GM10266 (cell line): Measurements from ENCODE around the gene FRMD4B.
"Not testable (repeated sequence)": the region's sequence is repeated elsewhere in the genome, so short reads cannot be mapped to it uniquely, and the experiment has no call there.

ENCODE experiments used
- DNase-seq: peaks from one replicate; pipeline ENCODE4 v3.0.0; 2012; ENCODE audit errors: extremely low spot score
- TF ChIP-seq, protein P1 (sequence below): IDR thresholded peaks from 2 replicates; pipeline ENCODE4 v1.5.1; 2012; ENCODE audit warnings: mild to moderate bottlenecking, low read depth; ENCODE audit not compliant: control insufficient read depth, insufficient read depth; ENCODE audit errors: missing control alignments

The FRMD4B gene

DNA sequence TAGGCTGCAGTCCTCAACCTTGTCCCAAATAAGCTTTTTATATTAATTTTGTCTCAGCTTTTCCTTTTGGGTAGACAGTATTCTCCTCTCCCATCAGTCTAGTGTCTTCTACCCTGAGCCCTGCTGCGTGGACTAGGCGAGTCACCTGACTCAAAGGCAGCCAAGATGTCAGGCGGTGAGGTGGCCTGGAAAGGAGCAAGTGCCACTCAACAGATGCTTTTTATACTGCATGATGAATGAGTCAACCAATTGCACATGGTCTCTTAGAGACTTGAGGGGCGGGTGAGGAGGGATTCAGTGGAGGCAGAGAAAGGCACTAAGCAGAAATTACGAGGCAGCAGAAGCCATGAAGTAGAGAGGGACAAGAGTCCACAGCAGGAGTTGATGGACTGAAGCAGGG, 95.9 kb downstream of the FRMD4B start:
- TF ChIP-seq, protein P1, sequence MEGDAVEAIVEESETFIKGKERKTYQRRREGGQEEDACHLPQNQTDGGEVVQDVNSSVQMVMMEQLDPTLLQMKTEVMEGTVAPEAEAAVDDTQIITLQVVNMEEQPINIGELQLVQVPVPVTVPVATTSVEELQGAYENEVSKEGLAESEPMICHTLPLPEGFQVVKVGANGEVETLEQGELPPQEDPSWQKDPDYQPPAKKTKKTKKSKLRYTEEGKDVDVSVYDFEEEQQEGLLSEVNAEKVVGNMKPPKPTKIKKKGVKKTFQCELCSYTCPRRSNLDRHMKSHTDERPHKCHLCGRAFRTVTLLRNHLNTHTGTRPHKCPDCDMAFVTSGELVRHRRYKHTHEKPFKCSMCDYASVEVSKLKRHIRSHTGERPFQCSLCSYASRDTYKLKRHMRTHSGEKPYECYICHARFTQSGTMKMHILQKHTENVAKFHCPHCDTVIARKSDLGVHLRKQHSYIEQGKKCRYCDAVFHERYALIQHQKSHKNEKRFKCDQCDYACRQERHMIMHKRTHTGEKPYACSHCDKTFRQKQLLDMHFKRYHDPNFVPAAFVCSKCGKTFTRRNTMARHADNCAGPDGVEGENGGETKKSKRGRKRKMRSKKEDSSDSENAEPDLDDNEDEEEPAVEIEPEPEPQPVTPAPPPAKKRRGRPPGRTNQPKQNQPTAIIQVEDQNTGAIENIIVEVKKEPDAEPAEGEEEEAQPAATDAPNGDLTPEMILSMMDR, result no peak
- no peak for DNase-seq

DNA sequence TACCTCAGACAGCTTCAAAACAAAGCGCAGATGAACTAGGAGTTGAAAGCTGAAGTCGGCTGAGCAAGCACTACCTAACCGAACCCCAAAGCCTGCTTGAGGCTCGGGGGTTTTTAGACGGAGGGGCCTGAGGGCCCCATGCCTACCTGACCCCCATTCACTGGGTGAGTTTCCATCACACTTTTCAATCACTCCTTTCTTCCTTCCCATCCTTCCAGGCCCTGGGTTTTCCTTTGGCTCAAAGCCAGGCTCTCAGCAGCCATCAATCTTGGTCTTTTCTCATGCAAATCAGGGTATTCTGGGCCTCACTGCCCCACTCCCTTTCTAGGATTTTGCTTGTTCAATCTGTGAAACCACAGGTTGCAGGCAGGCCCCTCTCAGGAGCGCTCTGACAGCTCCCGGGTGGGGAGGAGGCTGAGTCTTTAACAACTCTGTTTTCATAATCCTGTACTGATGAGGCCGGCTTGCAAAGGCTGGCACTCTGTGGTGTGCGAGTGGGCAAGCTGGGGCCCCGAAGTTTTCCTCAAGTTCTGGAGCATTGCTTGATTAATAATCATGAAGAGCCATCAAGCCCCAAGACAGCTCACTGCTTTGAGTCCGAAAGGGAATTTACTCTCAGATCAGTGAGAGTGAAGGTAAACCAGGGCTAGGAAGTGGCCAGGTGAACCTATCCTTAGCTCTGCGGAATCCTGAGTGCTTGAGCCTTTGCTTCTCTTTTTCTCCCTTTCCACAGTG, 97.6 kb downstream of the FRMD4B start:
- TF ChIP-seq, protein P1, result no peak
- peak; percentile 21 for DNase-seq

DNA sequence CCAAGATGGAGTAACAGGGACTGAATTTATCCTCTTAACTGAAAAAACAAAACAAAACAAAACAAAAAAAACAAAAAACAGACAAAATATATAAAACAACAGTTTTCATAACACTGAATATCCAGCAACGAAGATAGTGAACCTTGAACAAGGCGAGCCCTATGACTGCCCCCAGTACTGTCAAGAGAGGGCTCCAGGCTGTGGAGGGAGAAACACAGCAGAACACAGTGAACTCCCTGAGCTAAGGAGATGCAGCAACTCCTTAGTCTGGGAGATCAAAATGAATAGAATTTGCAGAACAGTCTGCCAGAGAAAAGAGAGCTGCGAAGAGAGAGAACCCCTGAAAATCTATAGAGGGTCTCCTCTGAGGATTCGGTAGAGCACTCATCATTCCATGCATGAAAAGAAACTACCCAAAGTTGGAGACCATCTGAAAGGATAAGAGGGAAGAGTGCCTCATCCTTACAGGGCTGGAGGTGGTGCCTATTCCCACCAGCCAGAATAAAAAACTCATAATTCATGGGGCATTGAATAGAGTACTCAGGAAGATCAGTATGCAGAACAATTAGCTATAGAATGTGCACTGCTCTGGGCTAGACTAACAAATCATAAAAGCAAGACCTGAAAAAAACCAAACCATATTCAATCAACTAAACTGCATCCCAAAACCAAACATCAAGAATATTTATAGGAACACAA, 101.8 kb downstream of the FRMD4B start:
- no peak for DNase-seq

DNA sequence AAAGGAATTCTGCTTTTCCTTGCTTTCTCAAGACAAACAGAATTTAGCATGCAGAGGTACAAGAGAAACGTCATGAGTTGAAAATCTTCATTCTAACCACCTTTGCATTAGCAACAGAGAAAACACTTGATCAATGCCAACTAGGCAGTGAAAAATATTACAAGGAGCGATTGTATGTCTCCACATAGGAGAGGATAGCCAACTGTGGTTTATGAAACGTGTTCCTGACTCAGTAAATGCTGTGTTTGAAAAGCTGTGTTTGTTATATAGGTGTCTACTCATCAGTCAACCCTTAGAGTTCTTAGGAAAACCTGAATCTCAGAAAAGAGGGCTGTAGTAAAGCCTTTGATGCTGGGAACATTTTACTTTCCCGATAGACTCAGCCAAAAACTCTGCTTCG, 102.4 kb downstream of the FRMD4B start:
- TF ChIP-seq, protein P1, result no peak
- no peak for DNase-seq

More for the DNA sequence above, 101.8 kb downstream of the FRMD4B start:
- TF ChIP-seq, protein P1, result no peak

DNA sequence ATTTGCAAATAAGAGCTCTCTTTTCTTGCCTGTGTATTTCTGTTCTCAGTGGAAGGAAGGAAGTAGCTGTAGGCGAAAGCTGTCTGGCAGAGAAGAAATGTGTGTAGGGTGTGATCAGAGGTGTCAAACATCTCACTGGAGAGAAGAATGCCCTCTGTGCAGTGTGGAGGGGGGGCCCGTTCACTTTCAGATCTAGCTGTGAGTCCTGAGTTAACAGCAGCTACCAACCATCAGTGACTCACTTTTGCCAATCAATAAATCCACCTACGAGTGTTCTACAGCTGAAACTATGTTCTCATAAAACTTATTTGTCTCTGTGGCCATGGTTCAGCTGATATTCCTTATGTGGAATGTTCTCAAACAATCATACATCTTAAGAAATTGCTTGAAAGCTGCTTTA, 103.7 kb downstream of the FRMD4B start:
- TF ChIP-seq, protein P1, result no peak
- no peak for DNase-seq

DNA sequence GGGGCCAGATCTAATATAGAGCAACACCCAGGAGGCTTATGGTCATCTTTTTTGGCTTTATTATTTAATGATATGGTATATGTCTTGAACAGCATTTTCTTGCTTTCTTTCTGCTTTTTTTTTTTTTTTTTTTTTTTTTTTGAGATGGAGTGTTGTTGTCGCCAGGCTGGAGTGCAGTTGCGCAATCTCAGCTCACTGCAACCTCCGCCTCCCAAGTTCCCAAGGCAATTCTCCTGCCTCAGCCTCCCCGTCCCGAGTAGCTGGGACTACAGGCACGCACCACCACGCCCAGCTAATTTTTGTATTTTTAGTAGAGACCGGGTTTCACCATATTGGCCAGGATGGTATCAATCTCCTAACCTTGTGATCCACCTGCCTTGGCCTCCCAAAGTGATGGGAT, 108.5 kb downstream of the FRMD4B start:
- not testable (repeated sequence) for DNase-seq

DNA sequence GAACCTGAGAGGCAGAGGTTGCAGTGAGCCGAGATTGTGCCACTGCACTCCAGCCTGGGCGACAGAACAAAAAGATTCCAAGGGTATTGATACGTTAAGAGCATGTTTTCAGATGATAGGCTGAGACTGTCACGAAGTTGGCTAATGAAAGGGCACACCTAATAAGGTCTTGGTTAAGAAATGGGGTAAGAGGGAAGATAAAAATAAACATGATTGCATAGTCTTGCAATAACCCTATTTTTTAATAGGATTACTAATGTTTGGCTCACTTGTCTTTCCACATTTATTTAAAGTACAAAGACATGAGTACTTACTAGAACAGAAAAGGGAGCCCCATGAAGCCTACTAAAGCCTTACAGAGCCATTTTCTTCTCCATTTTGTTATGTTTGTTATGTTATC, 109.0 kb downstream of the FRMD4B start:
- TF ChIP-seq, protein P1, result no peak
- DNase-seq, result no peak

DNA sequence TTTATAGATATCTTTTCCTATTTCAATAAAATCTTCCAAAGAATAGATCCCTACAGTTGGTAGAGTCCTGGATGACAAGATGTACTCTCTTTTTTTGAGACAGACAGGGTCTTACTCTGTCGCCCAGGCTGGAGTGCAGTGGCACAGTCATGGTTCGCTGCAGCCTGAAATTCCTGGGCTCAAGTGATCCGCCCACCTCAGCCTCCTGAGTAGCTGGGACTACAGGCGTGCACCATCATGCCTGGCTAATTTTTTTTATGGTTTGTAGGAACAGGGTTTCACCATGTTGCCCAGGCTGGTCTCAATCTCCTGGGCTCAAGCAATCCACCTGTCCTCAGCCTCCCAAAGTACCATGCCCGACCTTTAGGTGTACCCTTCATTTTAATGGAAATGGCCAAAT, 109.7 kb downstream of the FRMD4B start:
- not testable (repeated sequence) for DNase-seq
